ENCODE measurements around the gene GPR12. TPM values are rescaled to one million over a fixed set of nuclear protein-coding genes. Genes with fewer than 3 reads are reported as not detected.

Gene GPR12
- total and polyA plus RNA-seq, 10 of the 15 experiments (the other 5 are each of a cell fraction or from before 2014, with no cell fraction given): not detected

- Histone ChIP-seq H3K9ac (ENCODE audit: control insufficient read depth, insufficient read depth, low read length) (no peak overlapping the region), H3K9me3 (replicated peaks; ENCODE audit: control insufficient read depth, insufficient read depth, low read length) (no peaks in the 10 kb centered on the region), H3K27ac (ENCODE audit: control insufficient read depth, insufficient read depth) (no peak overlapping the region), H3K36me3 (ENCODE audit: control insufficient read depth in 2 of 2, insufficient read depth in 2 of 2, low read length in 1 of 2) (no peaks in the 10 kb centered on the region), H2AFZ (ENCODE audit: control insufficient read depth, low read depth, low read length) (no peak overlapping the region), H3K4me2 (ENCODE audit: control insufficient read depth, insufficient read depth) (no peak overlapping the region), H3K4me3 (no peak overlapping the region), H3K79me2 (ENCODE audit: control insufficient read depth, insufficient read depth, low read length) (no peaks in the 10 kb centered on the region), H4K20me1 (ENCODE audit: control insufficient read depth, insufficient read depth) (no peaks in the 10 kb centered on the region), H3K4me1 (ENCODE audit: control insufficient read depth, insufficient read depth, low read length) (no peaks in the 10 kb centered on the region), H3K27me3 (replicated peaks in 1 of 2; ENCODE audit: control insufficient read depth in 2 of 2, insufficient read depth in 2 of 2, low read length in 1 of 2) (no peaks in the 10 kb centered on the region)
- intact Hi-C loops (cut with micrococcal nuclease; ENCODE audit: unreplicated experiment): loop anchor here (5.0 kb wide), 1 partner anchor 224 kb away; no protein-coding TSS in a partner anchor
- CTCF ChIA-PET: no interaction called here
- BruUV-seq (replicated peaks): no TSS peak
- FAIRE-seq (no peak), DNase-seq (ENCODE audit: low read depth, low spot score) (no peak), ATAC-seq (no peak)
- POLR2A ChIA-PET: no interaction called here
- RAD21 ChIA-PET (ENCODE audit: unreplicated experiment): no interaction called here
- SMC1A ChIA-PET (ENCODE audit: uncharacterized antibody, unreplicated experiment): no interaction called here
- in situ Hi-C loops (cut with MboI): no loop called here
- WGBS (ENCODE audit: insufficient coverage, insufficient replicate concordance, low lambda C conversion rate, missing lambda C conversion rate): 34% methylated on average over 6 of the region's 6 CpGs
- TF ChIP-seq MTA2 (IDR thresholded peaks at IDR 0.05; ENCODE audit: low read depth) (no peak), ZNF24 (IDR thresholded peaks at IDR 0.05) (no peak), DPF2 (IDR thresholded peaks at IDR 0.05) (no peak), ZBTB40 (IDR thresholded peaks at IDR 0.05; ENCODE audit: borderline replicate concordance) (no peak), ZBTB11 (CRISPR knock-in tag; IDR thresholded peaks at IDR 0.05) (no peak), KDM1A (IDR thresholded peaks at IDR 0.05; ENCODE audit: borderline replicate concordance) (no peak), NRF1 (conservative IDR thresholded peaks at IDR 0.05; ENCODE audit: low read depth, low read length) (no peak), TCF7 (IDR thresholded peaks at IDR 0.05; ENCODE audit: borderline replicate concordance) (no peak), GABPA (IDR thresholded peaks at IDR 0.05; ENCODE audit: low read depth) (no peak), USF1 (IDR thresholded peaks at IDR 0.05; ENCODE audit: borderline replicate concordance, extremely low read length, insufficient read depth, low read depth, low read length) (no peak), CTCF (IDR thresholded peaks at IDR 0.05 in 2 of 3, conservative IDR thresholded peaks at IDR 0.05 in 1 of 3; ENCODE audit: control insufficient read depth in 2 of 3, extremely low read depth in 1 of 3, insufficient read depth in 1 of 3, low read depth in 3 of 3, low read length in 3 of 3) (no peak), ZNF217 (IDR thresholded peaks at IDR 0.05) (no peak)
These were observed 52.6 kb downstream of the GPR12 start for GRCh38 chr13:26708007-26708297.

All from GM12878 (cell line).